Natural killer cell treated with Interleukin-12 subunit alpha and Interleukin-12 subunit beta and Interleukin-15 and Interleukin-18, amount 100 ng/mL, for 72 hours (primary cell): Measurements from ENCODE around the gene NTM. TPM values are rescaled to one million over a fixed set of nuclear protein-coding genes. Genes with fewer than 3 reads are reported as not detected.

Source experiments
- ATAC-seq, 2 donors: fragments of 150-1000 bp; cut with Tn5 transposase in 1 of 2; sonication (Bioruptor Pico), chemical (Tn5 transposase) in 1 of 2; 2 replicates each; pipeline ENCODE4 v1.10.0; 2021
- DNase-seq: peaks from one replicate; pipeline ENCODE4 v3.0.0; 2022; ENCODE audit warnings: low spot score
- H3K27ac Mint-ChIP-seq, 2 donors: 1 replicate in 1 of 2; 2 replicates in 1 of 2; pipeline ENCODE4 v1.8.0; 2022; ENCODE audit warnings: mixed read lengths in 2 of 2, mild to moderate bottlenecking in 1 of 2, moderate library complexity in 1 of 2
- H3K27me3 Mint-ChIP-seq, 2 donors: 1 replicate in 1 of 2; 2 replicates in 1 of 2; pipeline ENCODE4 v1.8.0; 2022; ENCODE audit warnings: mixed read lengths in 2 of 2
- H3K36me3 Mint-ChIP-seq: one replicate; pipeline ENCODE4 v1.8.0; 2022; ENCODE audit warnings: mixed read lengths
- H3K4me1 Mint-ChIP-seq, 2 donors: 1 replicate in 1 of 2; 2 replicates in 1 of 2; pipeline ENCODE4 v1.8.0; 2022; ENCODE audit warnings: low read depth in 2 of 2, mixed read lengths in 2 of 2, mild to moderate bottlenecking in 1 of 2
- H3K4me3 Mint-ChIP-seq: one replicate; pipeline ENCODE4 v1.8.0; 2022; ENCODE audit warnings: mixed read lengths
- H3K9me3 Mint-ChIP-seq: 2 replicates; pipeline ENCODE4 v1.8.0; 2022; ENCODE audit warnings: mixed read lengths
- total RNA-seq, 2 donors: library from RNA; stranded (reverse); gene quantifications; one replicate each; pipeline ENCODE4 v1.2.3, GENCODE V29; 2022

Gene NTM
- total RNA-seq, 2 donors from 2014 or later: not detected

DNA sequence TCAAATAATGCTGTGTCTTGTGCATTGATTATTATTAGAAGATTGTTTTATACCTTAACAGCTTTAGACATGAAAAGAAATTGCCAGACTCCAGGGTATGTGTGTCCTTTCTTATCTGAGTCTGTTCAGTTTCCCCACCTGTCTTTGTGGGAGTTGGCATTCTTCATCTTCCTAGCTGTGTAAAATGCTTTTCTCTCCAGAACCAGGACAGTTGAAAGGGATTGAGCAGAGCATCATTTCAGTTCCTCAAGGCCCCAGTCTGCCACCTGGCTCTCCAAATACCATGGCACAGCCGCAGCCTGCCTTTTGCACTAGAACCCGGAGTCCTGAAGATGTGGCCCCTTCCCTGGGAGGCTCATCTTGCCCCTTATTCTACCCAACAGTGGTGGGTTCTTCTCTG, 851.9 kb downstream of the NTM start:
- Mint-ChIP-seq H3K4me1 (no peaks in the 10 kb centered on the region), H3K4me3 (no peak overlapping the region), H3K27ac (no peak overlapping the region), H3K27me3 (no peaks in the 10 kb centered on the region), H3K36me3 (no peaks in the 10 kb centered on the region), H3K9me3 (peaks cover 15% of the 10 kb centered on the region)
- DNase-seq (no peak), ATAC-seq (no peak)

DNA sequence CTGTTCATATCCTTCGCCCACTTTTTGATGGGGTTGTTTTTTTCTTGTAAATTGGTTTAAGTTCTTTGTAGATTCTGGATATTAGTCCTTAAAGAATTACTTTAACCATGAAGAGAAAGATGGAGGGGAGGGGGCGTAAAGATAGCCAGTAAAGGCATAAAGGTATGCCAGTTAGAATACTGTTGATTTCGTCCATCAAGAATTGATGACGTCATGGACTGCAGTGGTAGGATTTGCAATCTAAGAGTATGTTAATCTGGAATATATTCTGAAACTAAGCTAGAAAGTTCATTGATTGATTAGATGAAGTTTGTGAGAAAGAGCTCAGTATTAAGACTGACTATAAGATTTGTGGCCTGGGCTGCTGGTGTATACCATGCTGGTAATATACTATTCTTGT, 856.1 kb downstream of the NTM start:
- Mint-ChIP-seq H3K27ac (no peak overlapping the region), H3K4me1 (no peaks in the 10 kb centered on the region), H3K27me3 (no peaks in the 10 kb centered on the region), H3K4me3 (no peak overlapping the region), H3K9me3 (peaks cover 15% of the 10 kb centered on the region), H3K36me3 (no peaks in the 10 kb centered on the region)
- ATAC-seq (no peak), DNase-seq (no peak)

DNA sequence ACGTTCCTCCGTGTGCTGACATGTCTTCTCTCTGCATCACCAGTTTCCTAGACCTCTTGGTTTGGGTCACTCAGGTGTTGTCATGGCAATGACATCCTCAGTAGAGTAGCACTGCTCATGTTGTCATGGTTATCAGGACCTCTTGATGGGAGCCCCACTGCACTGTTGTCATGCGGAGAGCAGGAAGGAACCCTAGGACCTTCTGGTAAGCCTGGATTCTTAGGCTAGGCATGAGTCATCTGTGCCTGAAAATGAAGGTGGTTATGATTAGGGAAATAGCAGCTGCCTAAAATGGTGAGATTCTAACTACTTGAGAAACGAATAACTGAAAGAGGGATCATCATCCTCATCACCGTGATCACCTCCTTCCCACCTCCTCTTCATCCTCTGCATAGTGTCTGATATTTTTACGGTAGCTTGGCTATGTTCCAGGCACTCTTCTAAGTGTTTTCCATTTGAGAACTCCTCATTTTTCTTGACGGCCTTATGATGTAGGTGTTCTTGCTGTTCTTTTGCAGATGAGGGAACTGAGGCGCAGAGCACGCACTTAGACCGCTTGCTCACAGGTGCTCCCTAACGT, 858.4 kb downstream of the NTM start:
- Mint-ChIP-seq H3K27ac (no peak overlapping the region), H3K4me1 (no peaks in the 10 kb centered on the region), H3K36me3 (no peaks in the 10 kb centered on the region), H3K4me3 (no peak overlapping the region), H3K27me3 (no peaks in the 10 kb centered on the region), H3K9me3 (peaks cover 6% of the 10 kb centered on the region)
- no peak for ATAC-seq
- no peak for DNase-seq

DNA sequence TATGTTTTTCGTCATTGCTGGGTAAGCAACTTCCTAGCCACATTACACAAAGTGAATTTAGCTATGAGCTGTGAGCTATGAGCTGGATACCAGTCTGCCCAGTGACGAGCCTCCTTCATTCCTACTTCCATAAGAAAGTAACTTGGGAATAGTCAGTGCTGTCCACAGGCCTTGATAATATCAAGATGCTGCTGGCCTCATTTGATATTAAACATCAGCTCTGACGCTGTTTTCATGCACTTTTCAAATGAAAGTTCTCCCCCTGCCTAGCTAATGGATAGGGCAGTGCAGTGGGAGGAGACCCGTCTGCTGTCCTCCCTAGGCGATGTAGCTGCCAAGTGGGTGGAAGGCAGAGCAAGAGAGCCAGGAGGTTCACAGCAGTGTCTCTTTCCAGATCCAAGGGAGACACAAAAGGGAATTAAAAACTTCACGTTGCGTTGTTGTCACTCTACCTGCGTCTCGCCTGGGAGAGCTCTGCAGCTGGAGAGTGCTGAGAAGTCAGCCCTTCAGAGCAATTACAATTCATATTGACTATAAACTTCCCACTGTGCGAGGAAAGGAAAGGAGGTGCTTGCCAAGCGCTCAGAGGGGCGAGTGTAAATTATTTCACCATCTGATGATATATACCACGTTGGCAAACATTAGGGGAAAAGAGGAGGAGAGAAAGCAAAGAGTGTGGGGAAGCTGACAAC, 861.4 kb downstream of the NTM start:
- H3K4me3 Mint-ChIP-seq: no peak overlapping the region
- no peaks in the 10 kb centered on the region for H3K27me3 Mint-ChIP-seq
- peaks cover 13% of the 10 kb centered on the region for H3K9me3 Mint-ChIP-seq
- H3K36me3 Mint-ChIP-seq: no peaks in the 10 kb centered on the region
- ATAC-seq: no peak
- no peak for DNase-seq
- H3K4me1 Mint-ChIP-seq: no peaks in the 10 kb centered on the region
- H3K27ac Mint-ChIP-seq: no peak overlapping the region

DNA sequence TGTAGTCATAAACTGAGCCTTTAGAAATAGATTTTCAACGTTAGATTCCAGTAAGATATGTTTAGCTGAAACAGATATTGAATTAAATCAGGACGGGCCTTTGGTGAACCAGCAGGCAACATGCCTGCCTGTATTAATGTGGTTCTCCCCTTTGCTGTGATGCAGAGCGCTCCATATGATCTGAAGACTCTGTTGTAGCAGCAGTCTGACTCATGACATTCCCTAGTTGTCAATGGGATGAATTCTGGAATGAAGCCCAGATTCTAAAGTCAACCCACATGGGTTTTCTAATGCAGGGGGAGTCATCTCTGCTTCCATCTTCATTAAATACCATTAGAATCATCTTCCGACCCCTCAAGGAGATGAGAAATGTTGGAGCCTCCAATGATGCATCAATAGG, 864.5 kb downstream of the NTM start:
- Mint-ChIP-seq H3K27ac (no peak overlapping the region), H3K36me3 (no peaks in the 10 kb centered on the region), H3K27me3 (no peaks in the 10 kb centered on the region), H3K4me1 (no peaks in the 10 kb centered on the region), H3K9me3 (peaks cover 14% of the 10 kb centered on the region), H3K4me3 (no peak overlapping the region)
- ATAC-seq: no peak
- no peak for DNase-seq

DNA sequence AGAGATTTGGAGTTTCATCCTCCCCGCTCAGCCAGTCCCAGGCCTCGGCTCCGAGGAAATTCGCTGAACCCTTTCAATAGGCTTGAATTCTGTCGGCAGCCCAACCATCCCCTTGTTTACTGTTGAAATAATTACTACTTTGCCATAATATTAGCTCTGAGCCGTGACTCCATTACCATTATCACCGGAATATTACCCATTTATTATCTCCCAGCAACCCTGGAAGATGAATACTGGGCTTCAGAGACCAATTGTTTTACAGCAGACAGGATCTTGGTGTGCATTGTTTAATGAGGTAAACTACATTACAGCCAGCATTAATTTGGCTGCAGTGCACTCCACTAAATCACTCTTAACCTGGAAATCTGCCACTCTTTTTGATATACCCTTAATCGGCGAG, 867.4 kb downstream of the NTM start:
- no peak overlapping the region for H3K4me3 Mint-ChIP-seq
- H3K27ac Mint-ChIP-seq: no peak overlapping the region
- peaks cover 14% of the 10 kb centered on the region for H3K9me3 Mint-ChIP-seq
- DNase-seq: no peak
- no peak for ATAC-seq
- H3K36me3 Mint-ChIP-seq: no peaks in the 10 kb centered on the region
- H3K27me3 Mint-ChIP-seq: no peaks in the 10 kb centered on the region
- H3K4me1 Mint-ChIP-seq: no peaks in the 10 kb centered on the region

DNA sequence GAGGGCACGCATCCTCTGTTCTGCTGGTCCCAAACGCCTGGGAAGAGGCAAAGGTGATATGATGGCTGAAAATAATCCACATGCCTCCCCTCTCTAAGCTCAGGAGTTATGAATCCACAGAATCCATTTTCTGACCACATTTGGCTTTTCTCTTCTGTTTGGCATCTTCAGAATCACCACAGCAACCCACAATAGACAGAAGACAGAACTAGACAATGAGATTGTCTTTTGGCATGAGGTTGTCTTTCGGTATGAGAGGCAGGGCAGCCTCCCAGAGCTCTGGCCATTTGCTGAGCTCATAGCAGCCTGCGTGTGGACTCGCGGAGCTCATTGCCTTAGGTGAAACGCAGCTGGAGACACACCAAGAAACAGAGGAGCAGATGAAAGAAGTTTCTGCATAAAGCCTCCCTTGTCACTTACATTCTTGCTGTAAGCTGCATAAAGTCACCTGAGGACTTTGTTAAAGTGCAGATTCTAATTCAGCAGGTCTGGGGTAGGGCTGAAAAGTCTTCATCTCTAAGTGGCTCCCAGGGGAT, 868.0 kb downstream of the NTM start:
- no peak overlapping the region for H3K4me3 Mint-ChIP-seq
- no peak for ATAC-seq
- H3K27me3 Mint-ChIP-seq: no peaks in the 10 kb centered on the region
- H3K27ac Mint-ChIP-seq: no peak overlapping the region
- no peaks in the 10 kb centered on the region for H3K36me3 Mint-ChIP-seq
- no peaks in the 10 kb centered on the region for H3K4me1 Mint-ChIP-seq
- no peak for DNase-seq
- H3K9me3 Mint-ChIP-seq: peaks cover 14% of the 10 kb centered on the region

DNA sequence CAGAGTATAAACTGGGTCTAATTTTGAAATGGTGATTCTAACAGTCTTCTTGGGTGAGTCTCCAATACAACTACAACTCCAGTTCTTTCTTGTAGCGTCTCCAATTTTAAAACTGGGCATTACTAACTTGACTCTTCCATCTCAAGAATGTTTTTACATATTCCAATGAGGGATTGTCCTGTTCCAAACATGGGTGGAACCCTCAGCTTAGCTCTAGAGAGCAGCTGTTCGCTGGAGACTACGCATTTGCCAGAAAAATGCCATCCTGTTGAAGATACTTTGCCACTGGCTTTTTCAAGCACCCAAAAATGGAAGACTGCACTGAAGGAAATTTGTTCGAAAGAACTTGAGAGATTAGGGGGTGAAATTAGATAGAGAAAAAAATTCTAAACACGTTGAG, 870.0 kb downstream of the NTM start:
- H3K36me3 Mint-ChIP-seq: no peaks in the 10 kb centered on the region
- no peak overlapping the region for H3K27ac Mint-ChIP-seq
- no peaks in the 10 kb centered on the region for H3K4me1 Mint-ChIP-seq
- no peaks in the 10 kb centered on the region for H3K27me3 Mint-ChIP-seq
- ATAC-seq: no peak
- peaks cover 9% of the 10 kb centered on the region for H3K9me3 Mint-ChIP-seq
- H3K4me3 Mint-ChIP-seq: no peak overlapping the region
- DNase-seq: no peak

DNA sequence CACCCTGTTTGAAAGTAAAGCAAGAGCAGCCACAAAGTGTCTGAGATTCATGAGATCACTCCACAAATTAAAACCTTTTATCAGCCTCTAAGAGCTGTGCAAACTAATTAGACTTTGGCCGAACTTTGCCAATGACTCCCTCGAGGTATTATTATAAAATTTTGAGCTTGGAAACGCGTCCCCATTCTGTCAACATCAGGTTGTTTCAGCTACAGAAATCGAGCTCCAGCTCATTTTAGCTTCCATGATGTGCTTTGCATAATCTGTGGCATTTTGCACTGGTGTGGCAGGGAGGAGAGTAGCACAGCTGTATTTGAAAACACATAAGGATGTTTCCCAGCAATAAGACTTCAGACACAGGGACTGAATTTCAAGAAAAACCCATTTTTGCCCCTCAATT, 872.2 kb downstream of the NTM start:
- Mint-ChIP-seq H3K27me3 (no peaks in the 10 kb centered on the region), H3K27ac (no peak overlapping the region), H3K4me1 (no peaks in the 10 kb centered on the region), H3K36me3 (no peaks in the 10 kb centered on the region), H3K4me3 (no peak overlapping the region), H3K9me3 (peaks cover 5% of the 10 kb centered on the region)
- ATAC-seq (no peak), DNase-seq (no peak)

DNA sequence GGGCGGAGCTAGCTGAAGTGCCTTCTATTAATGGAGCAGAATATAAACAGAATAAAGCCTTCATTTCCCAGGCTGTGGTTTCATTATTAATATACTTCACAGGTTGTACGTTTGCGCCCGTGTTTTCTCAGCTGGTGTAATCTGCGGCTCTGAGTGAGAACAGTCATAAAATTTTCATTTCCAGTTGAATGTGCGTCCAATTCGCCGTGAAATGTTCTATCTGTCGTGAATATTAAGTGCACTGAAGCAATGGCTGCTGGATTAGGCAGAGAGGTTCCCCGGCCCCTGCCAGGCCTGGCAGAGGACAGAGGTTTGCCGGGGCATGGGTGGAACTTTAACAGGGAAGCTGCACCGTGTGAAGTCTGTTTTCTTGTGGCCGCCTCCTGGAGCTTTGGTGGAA, 874.4 kb downstream of the NTM start:
- Mint-ChIP-seq H3K9me3 (peaks cover under 1% of the 10 kb centered on the region), H3K27me3 (no peaks in the 10 kb centered on the region), H3K4me1 (no peaks in the 10 kb centered on the region), H3K36me3 (no peaks in the 10 kb centered on the region), H3K4me3 (no peak overlapping the region), H3K27ac (no peak overlapping the region)
- DNase-seq (no peak), ATAC-seq (no peak)

DNA sequence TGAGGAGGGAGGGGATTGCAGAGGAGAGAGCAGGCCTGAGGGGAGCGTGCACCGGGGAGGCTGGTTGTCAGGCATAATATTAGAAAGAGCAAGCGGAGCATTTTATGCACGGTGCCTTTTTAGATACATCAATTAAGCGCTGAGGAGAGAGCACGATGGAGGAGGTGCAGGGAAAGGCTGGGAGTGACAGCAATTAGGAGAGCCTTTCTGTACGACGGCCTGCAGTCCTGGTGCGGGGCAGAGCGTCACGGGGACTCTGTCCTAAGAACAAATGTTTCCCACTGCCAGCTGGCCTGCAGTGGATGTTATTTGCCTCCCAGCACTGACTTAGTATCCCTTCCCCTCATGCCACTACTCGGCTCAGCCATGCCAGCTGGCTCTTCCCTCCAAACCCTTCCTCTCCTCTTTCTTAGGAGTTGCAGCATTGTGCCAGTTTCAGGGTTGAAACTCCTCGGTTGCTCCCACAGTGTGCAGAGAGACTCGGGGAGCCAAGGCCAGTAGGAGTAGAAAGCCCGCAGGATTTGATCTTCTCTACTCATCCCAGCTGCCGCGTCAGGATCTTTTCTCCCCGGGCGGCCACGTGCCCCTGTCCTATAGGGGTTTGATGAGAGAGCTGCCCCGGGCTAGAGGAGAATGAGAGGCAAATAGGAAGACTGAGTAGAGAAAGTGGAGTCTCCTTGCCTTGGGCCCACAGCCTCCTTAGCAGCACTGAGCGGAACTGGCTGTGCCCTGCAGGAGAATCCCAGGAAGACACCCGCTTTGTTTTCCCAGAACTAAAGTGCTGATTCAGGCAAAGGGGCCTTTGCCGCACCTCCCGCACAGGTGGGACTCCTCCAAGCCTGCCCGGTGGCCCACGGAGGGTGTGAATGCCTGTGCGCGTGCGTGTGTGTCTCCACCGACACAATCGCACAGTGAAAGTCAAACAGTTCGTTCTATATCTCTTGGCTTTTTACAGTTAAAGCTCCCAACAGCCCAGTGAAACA, 875.3 kb downstream of the NTM start:
- Mint-ChIP-seq H3K27ac (no peak overlapping the region), H3K36me3 (no peaks in the 10 kb centered on the region), H3K9me3 (peaks cover 2% of the 10 kb centered on the region), H3K4me3 (no peak overlapping the region), H3K4me1 (no peaks in the 10 kb centered on the region), H3K27me3 (no peaks in the 10 kb centered on the region)
- DNase-seq (no peak), ATAC-seq (no peak)

DNA sequence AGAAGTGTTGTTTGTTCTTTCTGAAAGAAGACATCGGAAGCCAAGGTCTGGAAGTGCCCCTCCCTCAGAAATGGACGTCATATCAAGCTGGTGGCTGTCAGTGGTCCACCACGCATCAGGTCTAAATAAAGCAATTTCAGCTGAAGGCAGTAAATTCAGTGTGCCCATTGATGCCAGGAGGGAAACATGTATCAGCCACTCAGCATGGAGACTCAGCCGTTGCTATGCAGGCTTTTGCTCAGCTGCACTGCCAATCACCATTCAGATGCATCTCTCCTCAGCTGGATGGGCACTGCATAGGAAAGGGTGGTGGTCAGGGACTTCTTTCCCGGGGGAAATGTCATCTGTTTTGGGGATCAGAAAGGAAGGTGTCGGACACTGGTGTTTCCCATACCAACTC, 878.2 kb downstream of the NTM start:
- peaks cover 2% of the 10 kb centered on the region for H3K9me3 Mint-ChIP-seq
- H3K4me1 Mint-ChIP-seq: no peaks in the 10 kb centered on the region
- H3K36me3 Mint-ChIP-seq: no peaks in the 10 kb centered on the region
- no peak for DNase-seq
- H3K4me3 Mint-ChIP-seq: no peak overlapping the region
- no peaks in the 10 kb centered on the region for H3K27me3 Mint-ChIP-seq
- H3K27ac Mint-ChIP-seq: no peak overlapping the region
- no peak for ATAC-seq

DNA sequence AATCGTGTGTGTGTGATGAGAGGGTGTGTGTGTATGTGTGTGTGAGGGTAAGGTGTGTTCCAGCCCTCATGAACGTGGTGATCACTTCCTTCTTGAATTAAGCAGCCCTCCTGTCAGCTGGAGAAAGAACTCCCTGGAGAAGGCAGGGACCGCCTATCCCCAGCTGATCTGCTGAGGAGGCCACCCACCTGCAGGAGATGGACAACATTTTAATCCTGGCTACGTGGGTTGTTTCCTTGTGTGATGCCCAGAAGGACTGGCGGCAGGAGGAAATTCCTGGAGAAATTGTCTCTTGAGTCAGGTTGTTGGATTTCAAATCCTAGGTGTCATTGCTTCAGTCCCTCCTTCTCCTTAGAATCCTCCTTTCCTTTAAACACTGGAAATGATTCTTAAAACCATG, 878.8 kb downstream of the NTM start:
- Mint-ChIP-seq H3K27me3 (no peaks in the 10 kb centered on the region), H3K27ac (no peak overlapping the region), H3K4me1 (no peaks in the 10 kb centered on the region), H3K4me3 (no peak overlapping the region), H3K36me3 (no peaks in the 10 kb centered on the region), H3K9me3 (peaks cover 2% of the 10 kb centered on the region)
- ATAC-seq (no peak), DNase-seq (no peak)

DNA sequence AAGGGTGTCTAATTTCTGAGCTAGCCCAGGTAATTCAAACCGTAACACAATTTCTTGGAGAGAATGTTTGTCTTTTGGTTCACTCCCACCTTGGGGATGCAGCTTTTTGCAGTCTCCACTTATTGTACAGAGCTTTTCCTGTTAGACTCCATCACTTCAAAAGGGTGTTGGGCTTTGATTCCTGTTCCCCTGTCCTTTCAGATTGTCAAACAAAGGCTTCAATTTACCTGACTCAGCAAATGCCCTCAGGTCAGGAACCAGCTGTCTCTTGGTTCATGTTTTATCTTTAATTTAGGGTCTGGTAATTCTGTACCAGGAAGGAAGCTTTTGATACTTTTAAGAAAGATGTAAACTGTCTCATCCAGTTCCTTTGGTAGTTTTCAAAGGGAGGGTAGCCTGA, 880.6 kb downstream of the NTM start:
- Mint-ChIP-seq H3K36me3 (no peaks in the 10 kb centered on the region), H3K27me3 (no peaks in the 10 kb centered on the region), H3K4me1 (no peaks in the 10 kb centered on the region), H3K4me3 (no peak overlapping the region), H3K9me3 (peaks cover 2% of the 10 kb centered on the region), H3K27ac (no peak overlapping the region)
- ATAC-seq (no peak), DNase-seq (no peak)
